HUES64 (cell line): ENCODE data around the gene SLC25A13.

Experiments used
- H3K27ac ChIP-seq: 2 replicates; pipeline ENCODE4 v1.7.0; 2013; ENCODE audit warnings: low read depth, low read length, inconsistent platforms
- H3K27me3 ChIP-seq: 2 replicates; pipeline ENCODE4 v1.6.1; 2013; ENCODE audit warnings: mild to moderate bottlenecking, low read length; ENCODE audit not compliant: insufficient read depth
- H3K36me3 ChIP-seq: 2 replicates; pipeline ENCODE4 v1.6.1; 2013; ENCODE audit warnings: mild to moderate bottlenecking, low read length; ENCODE audit not compliant: insufficient read depth
- H3K4me1 ChIP-seq: 2 replicates; pipeline ENCODE4 v1.6.1; 2013; ENCODE audit warnings: mild to moderate bottlenecking, low read length, moderate library complexity; ENCODE audit not compliant: insufficient read depth
- H3K4me3 ChIP-seq: 2 replicates; pipeline ENCODE4 v1.5.1; 2013; ENCODE audit warnings: mild to moderate bottlenecking, low read length, moderate library complexity
- H3K9ac ChIP-seq: 2 replicates; pipeline ENCODE4 v1.6.1; 2013; ENCODE audit warnings: mild to moderate bottlenecking, low read depth, low read length
- H3K9me3 ChIP-seq: 2 replicates; pipeline ENCODE4 v1.6.1; 2013; ENCODE audit warnings: low read depth, low read length; ENCODE audit not compliant: insufficient read depth
- WGBS: fragments of 150-250, 120-280 bp; methylation state at CpG from one replicate; pipeline ENCODE4 v1.1.7; 2013; ENCODE audit warnings: missing lambda C conversion rate; 5-methylcytosine and 5-hydroxymethylcytosine counted together

SLC25A13 gene

DNA sequence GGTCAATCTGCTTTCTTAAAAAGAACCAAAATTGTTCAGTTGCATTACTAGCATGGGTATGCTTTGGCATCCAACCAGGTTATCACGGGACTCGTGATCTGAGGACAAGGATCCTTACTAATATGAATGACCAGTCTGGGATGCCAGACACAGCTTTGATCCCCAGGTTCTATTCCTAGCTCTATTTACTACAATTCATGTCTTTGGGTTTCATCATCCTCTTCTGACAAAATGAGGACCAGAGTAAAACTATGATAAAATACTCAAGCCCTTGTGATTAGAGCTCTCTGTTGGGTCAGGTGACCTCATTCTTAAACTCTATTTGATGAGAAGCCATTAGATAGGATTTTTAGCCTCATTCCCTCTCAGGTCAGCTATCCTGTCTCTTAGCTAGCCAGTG lies 119.8 kb downstream of the SLC25A13 start:
- H3K9ac ChIP-seq = no peak overlapping the region
- no peak overlapping the region for H3K27ac ChIP-seq
- 97% methylated on average over 2 of the region's 2 CpGs for WGBS
- H3K4me1 ChIP-seq = peaks cover 15% of the 10 kb centered on the region; the same call in 1 of the 2 replicates
- no peaks in the 10 kb centered on the region for H3K9me3 ChIP-seq
- H3K27me3 ChIP-seq = no peaks in the 10 kb centered on the region
- H3K4me3 ChIP-seq = no peak overlapping the region
- 0 out of 2 replicates have a peak, but pooled peaks cover 8% of the 10 kb centered on the region for H3K36me3 ChIP-seq

DNA sequence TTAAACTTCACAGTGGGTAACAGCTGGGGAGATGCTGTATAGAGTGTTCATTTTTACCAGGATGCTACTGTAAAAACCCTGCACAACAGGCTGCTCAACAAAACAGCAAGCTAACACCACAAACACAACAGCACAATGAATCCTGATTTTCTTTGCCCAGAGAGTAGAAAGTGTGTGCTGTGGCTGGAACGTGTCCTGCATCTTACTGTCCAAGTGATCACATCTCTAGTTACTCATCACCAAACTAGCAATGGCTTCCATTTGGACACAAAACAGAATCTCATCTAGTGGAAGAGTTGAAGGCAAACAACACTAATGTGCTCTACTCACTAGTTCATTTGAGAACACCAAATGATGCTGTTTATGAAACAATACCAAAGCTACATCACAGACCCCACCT lies 121.2 kb downstream of the SLC25A13 start:
- no peak overlapping the region for H3K27ac ChIP-seq
- no peaks in the 10 kb centered on the region for H3K36me3 ChIP-seq
- H3K9me3 ChIP-seq = no peaks in the 10 kb centered on the region
- no peaks in the 10 kb centered on the region for H3K27me3 ChIP-seq
- peaks cover 15% of the 10 kb centered on the region; the same call in 1 of the 2 replicates for H3K4me1 ChIP-seq
- WGBS = 100% methylated on average over 1 of the region's 1 CpG
- H3K9ac ChIP-seq = no peak overlapping the region
- H3K4me3 ChIP-seq = no peak overlapping the region

DNA sequence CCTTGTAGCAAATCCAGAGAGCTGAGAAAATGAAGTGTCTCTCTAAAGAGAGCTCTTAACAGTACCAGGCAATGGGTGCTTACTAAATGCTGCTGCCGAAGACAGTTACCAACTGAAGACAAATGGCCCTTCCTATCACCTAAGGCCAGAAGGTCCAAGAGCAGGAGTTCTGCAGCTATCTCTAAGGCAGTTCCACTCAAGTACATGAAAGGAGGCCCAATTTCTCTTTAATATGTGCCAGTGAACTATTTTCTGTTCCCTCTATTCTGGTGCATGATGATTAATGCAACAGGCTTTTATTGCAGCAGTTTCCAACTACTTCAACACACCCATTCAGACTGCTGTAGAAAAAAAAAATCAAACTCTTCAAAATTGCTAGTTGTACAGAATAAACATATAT lies 122.5 kb downstream of the SLC25A13 start:
- 91% methylated on average over 1 of the region's 1 CpG for WGBS
- H3K36me3 ChIP-seq = no peaks in the 10 kb centered on the region
- no peak overlapping the region for H3K27ac ChIP-seq
- no peaks in the 10 kb centered on the region for H3K9me3 ChIP-seq
- no peak overlapping the region for H3K9ac ChIP-seq
- no peaks in the 10 kb centered on the region for H3K27me3 ChIP-seq
- H3K4me1 ChIP-seq = peaks cover 15% of the 10 kb centered on the region; the same call in 1 of the 2 replicates
- no peak overlapping the region for H3K4me3 ChIP-seq

DNA sequence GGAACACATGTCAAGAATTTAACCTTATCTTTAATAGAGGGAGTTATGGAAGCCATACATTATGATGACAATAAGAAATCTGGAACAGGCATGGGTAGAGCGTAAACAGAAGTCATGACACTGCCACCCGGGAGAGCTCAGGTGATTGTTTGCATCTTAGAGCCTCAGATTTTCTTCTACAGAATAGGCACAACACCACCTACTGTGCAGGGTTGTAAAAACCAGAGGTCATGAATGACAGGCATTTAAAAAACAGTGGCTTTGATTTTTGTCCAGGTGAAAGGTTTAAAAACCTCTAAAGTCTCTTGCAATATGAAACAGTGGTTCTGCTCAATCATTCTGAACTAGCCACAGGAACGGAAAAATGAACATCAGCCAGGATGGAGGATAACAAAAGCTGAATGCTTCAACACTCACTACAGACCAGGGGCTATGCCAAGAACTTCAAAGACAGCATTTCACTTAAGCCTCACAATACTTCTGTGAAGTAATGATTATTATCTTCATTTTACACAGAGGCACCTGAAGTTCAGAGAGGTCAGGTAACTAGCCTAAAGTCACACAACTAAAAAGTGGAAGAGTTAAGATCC lies 123.8 kb downstream of the SLC25A13 start:
- H3K4me1 ChIP-seq = peaks cover 15% of the 10 kb centered on the region; the same call in 1 of the 2 replicates

DNA sequence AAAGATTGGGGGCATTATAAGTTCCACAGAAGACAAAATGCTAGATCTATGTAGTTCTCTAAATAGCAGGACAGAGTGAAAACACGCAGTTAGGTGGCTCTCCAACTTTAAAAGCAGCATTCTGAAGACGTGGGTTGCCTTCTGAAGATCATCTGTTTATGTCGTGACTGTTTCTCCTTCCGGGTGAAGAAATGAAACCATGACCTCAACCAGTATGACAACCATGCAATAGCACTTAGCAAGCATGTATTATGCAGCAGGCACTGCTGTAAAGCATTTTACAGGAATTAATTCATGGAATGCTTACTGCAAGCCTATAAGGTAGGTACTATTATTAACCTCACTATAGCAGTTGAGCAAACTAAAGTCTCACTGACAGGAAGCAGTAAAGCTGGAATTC lies 125.2 kb downstream of the SLC25A13 start:
- WGBS = 94% methylated on average over 4 of the region's 4 CpGs

More for the DNA sequence above, 123.8 kb downstream of the SLC25A13 start:
- no peaks in the 10 kb centered on the region for H3K9me3 ChIP-seq
- no peak overlapping the region for H3K9ac ChIP-seq
- WGBS = 55% methylated on average over 3 of the region's 3 CpGs
- no peak overlapping the region for H3K4me3 ChIP-seq
- no peak overlapping the region for H3K27ac ChIP-seq
- H3K27me3 ChIP-seq = no peaks in the 10 kb centered on the region
- peaks cover 5% of the 10 kb centered on the region for H3K36me3 ChIP-seq

DNA sequence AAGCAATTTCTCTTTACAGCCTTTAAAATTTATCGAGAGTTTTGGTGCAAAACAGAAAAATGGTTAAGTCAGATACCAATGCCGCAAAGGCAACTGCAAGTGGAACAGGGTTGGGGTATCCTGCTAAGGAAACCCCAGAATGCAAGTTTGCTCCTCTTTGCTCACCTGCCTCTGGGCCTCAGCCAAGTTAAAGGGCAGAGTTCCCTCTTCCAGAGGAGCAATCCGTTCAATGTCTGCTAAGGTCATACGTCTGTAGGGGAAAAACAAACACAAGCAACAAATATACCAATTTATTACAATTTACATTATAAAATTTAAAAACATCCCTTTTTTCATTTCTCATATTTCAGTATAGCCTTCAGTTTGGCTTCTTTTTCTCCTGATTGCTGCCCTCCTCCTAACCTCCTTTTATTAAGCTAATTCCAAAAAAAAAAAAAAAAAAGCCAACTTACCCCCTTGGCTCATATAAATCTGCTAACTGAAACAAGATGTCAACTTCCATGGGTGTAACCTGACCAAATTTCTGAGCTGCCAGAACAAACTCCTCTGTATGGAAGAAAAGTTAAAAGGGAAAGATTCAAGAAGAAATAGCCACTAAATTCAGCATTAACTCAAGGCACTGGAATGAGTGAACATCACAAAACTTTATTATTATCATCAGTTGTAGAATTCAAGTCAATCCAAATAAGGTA lies 132.6 kb downstream of the SLC25A13 start:
- Histone ChIP-seq H3K9me3 (no peaks in the 10 kb centered on the region), H3K27ac (no peak overlapping the region), H3K4me1 (no peaks in the 10 kb centered on the region), H3K27me3 (no peaks in the 10 kb centered on the region), H3K4me3 (no peak overlapping the region), H3K9ac (no peak overlapping the region; the same call in 1 of the 2 replicates), H3K36me3 (peaks cover 69% of the 10 kb centered on the region)
- WGBS = 70% methylated on average over 4 of the region's 4 CpGs

More for the DNA sequence above, 125.2 kb downstream of the SLC25A13 start:
- no peak overlapping the region for H3K27ac ChIP-seq
- no peaks in the 10 kb centered on the region for H3K27me3 ChIP-seq
- H3K4me3 ChIP-seq = no peak overlapping the region
- H3K9me3 ChIP-seq = no peaks in the 10 kb centered on the region
- peaks cover 19% of the 10 kb centered on the region for H3K36me3 ChIP-seq
- no peak overlapping the region for H3K9ac ChIP-seq
- peaks cover 15% of the 10 kb centered on the region; the same call in 1 of the 2 replicates for H3K4me1 ChIP-seq

DNA sequence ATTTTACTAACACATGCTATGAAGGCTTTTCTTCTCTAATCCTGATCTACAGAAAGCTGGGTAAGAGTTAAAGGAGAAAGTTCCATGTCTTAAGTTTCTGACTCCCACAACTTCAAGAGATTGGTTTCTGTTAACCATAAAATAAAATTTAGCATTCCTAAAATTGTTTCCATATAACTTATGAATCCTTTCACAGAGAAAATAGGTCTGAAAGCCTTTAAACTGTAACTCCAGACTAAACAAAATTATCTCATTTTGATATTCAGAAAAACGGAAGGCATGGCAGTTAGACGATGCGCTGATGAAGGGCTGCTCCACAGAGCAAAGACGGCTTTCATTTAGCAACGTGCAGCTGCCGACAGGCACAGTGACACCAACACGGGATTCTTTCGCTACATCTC lies 133.3 kb downstream of the SLC25A13 start:
- no peaks in the 10 kb centered on the region for H3K9me3 ChIP-seq
- no peak overlapping the region for H3K9ac ChIP-seq
- no peak overlapping the region for H3K4me3 ChIP-seq
- H3K4me1 ChIP-seq = peaks cover 2% of the 10 kb centered on the region; the same call in 1 of the 2 replicates
- H3K27ac ChIP-seq = no peak overlapping the region
- H3K36me3 ChIP-seq = peaks cover 70% of the 10 kb centered on the region
- WGBS = 94% methylated on average over 8 of the region's 8 CpGs
- no peaks in the 10 kb centered on the region for H3K27me3 ChIP-seq

DNA sequence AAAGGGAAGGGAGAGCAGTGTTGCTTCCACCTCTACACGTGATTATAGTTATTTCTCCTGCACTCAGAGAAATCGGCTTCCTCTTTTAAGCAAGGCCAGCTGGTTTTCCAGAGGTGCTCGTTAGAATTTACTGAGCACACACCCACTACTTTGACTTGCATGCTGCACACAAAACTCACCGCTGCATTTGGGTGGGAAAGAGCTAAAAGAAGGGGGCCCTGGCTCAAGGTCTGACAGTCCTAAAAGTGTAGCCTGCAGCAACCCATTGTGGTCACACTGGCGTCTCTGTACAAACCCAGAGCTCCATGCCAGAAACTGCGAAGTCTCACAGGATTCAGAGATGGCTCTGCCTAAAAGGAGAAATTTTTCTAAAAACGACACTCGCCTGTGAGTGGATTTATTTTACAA lies 133.7 kb downstream of the SLC25A13 start:
- H3K27me3 ChIP-seq = no peaks in the 10 kb centered on the region
- 87% methylated on average over 8 of the region's 8 CpGs for WGBS
- H3K9me3 ChIP-seq = no peaks in the 10 kb centered on the region
- peaks cover 75% of the 10 kb centered on the region for H3K36me3 ChIP-seq
- H3K9ac ChIP-seq = no peak overlapping the region
- H3K27ac ChIP-seq = no peak overlapping the region
- peaks cover 6% of the 10 kb centered on the region for H3K4me1 ChIP-seq
- no peak overlapping the region for H3K4me3 ChIP-seq

DNA sequence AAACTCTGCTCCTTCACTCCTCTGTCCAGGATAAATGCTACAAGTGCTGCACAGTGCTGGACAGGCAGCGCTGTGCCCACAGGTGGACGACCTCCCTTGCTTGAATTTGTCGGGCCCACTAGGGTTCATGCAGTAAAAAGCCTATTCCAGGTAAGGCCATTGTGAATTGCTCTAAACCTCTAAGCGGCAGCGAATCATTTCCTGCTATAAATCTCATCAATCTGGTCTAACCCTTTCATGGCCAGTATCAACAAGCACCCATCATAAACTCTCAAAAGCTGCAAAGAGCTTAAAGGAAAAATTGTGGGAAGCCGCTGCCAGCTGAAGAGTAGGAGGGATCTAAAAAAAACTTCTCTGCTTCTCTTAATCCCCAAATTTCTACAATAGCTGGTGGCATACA lies 134.2 kb downstream of the SLC25A13 start:
- Histone ChIP-seq H3K9ac (no peak overlapping the region), H3K27ac (no peak overlapping the region), H3K4me1 (peaks cover 11% of the 10 kb centered on the region), H3K9me3 (no peaks in the 10 kb centered on the region), H3K36me3 (peaks cover 71% of the 10 kb centered on the region), H3K4me3 (no peak overlapping the region), H3K27me3 (no peaks in the 10 kb centered on the region)
- WGBS = 94% methylated on average over 5 of the region's 6 CpGs

DNA sequence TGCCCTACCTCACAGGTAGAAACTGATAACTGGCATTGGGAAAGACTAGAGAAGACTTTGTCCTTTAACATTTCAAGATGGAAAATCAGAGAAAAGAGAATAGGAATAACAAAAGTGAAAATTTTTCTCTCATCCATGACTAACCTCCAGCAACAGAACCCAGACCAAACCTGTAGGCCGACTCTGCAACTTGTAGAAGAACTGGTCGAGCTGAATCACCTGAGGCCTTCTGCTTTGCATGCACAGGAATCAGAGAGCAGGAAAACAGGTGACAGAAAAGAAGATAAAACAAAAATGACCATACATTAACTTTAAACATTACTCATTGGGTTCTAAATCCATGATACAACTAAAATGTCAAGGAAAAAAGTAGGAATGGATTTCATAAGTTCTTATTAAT lies 137.1 kb downstream of the SLC25A13 start:
- WGBS = 92% methylated on average over 2 of the region's 2 CpGs
- Histone ChIP-seq H3K9ac (no peak overlapping the region), H3K9me3 (no peaks in the 10 kb centered on the region), H3K27me3 (no peaks in the 10 kb centered on the region), H3K4me3 (no peak overlapping the region), H3K4me1 (peaks cover 36% of the 10 kb centered on the region), H3K27ac (no peak overlapping the region), H3K36me3 (peaks cover 47% of the 10 kb centered on the region)

DNA sequence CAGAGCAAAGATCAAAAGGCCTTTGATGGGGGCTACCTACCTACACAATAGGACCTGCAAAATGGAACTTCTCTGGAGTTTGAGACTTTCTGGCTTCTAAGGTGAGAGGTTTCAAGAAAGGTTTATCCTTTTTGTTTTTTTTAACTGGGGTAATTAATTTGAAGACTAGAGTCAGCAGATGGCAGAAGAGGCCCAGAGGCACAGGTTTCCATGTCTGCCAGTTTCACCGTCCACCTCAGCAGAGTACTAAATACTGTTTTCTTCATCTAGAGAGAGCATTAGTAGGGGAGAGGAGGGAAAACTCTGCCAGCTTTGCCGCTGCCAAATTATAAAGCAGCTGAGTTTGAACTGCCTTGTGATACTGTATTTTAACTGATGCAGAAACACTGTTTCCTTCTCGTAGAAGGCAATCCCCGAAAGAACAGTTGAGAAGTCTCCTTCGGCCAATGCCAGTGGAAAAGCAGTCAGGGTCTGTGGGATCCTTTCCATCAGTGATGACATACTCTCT lies 138.7 kb downstream of the SLC25A13 start:
- no peak overlapping the region for H3K4me3 ChIP-seq
- H3K27me3 ChIP-seq = no peaks in the 10 kb centered on the region
- H3K9me3 ChIP-seq = no peaks in the 10 kb centered on the region
- peaks cover 52% of the 10 kb centered on the region for H3K4me1 ChIP-seq
- H3K36me3 ChIP-seq = peaks cover 32% of the 10 kb centered on the region
- WGBS = 90% methylated on average over 5 of the region's 5 CpGs
- H3K9ac ChIP-seq = no peak overlapping the region
- H3K27ac ChIP-seq = no peak overlapping the region; the same call in 1 of the 2 replicates
